AML-193 (cell line): ENCODE measurements around the gene ESYT3.
"Not testable (repeated sequence)": the region's sequence is repeated elsewhere in the genome, so short reads cannot be mapped to it uniquely, and the experiment has no call there.

Experiments used
- DNase-seq, 2 experiments: peaks; one replicate each; lab custom pipeline; 2025; lab: John Stamatoyannopoulos, UW

ESYT3 gene

DNA sequence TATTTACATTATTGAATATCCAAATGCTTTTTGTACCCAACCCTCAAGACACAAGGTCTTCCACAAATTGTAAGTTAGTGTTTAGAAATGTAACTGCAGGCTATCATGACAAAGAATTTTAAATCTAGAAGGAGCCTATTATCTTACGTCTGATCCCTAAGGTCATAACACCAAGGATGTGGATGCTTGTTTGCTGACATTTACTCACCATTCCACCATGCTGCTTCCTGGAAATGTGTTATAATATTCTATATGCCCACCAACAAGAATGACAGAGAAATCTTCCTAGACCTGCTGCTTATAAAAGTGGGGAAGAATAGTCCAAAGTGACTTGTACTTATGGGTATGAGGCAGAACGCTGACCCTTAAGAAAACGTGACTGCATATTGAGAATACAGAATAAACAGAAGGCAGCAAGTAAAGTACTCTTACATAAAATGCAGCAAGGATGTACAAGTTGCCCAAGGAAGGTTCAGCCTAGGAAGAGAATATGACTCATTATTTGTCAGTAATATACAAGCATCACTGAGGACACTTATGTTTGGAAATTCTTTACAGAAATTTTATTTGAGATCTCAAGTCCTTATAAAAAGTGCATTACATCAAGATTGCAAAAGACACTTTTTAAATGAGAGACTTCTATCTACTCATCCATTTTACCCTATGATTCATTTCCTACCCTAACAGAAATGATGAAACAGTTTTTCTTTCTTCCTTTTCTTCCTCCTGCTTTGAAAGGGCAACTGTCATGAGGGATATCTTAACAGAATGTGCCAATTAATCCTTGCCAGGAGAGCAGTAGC is 59.6 kb downstream of the ESYT3 start:
- DNase-seq, result peak; percentile 93 to 96

DNA sequence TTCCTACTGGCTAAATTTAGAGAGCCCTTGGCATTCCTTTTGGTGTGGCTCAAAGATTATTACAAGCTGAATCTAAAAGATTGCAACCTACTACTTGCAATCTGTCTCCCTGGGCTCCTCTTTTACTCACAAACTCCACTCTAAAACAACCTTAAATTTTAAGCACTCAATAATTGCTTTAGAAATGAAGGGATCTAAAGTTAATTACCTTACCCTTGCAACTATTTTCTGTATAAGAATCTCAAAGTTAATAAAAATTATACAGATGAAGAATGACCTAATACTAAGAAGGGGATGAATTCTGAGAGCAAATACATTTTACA is 60.2 kb downstream of the ESYT3 start:
- no peak for DNase-seq

DNA sequence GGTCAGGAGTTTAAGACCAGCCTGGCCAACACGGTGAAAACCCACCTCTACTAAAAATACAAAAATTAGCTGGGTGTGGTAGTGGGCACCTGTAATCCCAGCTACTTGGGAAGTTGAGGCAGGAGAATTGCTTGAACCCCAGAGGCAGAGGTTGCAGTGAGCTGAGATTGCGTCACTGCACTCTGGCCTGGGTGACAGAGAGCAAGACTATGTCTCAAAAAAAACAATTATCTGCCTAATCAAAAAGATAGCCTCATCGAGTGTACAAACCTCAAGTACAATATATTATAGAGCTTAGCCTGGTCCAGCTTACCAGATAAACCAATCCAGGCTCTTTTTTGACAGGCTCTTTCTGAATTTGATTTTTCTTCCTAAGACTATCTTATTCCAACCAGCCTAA is 61.2 kb downstream of the ESYT3 start:
- DNase-seq, result not testable (repeated sequence)

DNA sequence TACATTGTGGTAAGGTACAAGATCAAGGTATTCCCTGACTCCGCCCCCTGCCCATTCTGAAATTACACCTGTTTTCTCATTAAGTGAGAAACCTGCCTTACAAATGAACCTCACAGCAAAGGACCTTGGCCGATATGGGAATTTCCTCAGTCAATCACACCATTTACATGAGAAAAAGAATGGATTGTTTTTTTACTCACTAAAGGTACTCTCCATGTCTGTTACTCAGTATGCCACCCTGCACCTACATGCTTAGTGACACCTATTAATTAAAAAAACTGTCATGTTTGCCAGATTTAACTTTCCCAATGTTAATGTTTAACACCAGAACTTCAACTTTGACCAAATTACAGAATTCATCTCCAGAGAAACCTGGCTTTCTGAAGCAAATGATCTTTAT is 62.0 kb downstream of the ESYT3 start:
- DNase-seq, result no peak

DNA sequence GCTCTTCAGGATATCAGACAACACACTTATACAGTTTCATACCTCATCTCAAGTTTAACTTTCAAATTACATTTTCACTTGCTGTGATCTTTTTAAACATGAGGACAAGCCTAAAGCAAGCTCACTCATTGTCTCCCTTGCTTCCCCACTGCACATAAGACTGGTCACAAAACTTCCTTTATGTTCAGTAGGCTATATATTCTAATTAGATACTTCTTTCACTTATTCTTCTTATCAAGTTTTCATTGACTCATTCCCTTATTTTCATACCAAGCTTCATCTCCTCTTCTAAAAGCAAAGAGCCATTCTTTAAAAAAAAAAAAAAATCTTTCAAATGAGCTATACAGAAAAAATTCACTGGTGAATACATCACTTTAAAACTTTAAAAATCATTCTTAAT is 62.6 kb downstream of the ESYT3 start:
- no peak for DNase-seq

DNA sequence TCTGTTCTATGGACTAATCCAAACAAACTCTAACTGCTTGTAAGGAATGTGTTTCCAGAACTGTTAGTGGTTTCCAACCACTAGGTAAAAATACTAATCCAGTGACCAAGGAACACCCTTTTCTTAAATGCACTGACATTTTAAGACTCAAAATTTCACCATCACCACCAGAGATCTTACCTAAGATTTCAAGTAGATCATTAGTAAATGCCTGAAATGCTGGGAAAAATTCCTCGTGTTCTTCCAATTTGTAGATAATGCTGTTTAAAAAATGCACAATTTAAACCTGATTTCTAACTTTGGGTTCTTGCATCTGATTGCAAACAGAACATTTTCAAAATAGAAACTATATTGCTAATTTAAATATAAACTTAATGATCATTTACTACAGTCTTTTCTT is 63.4 kb downstream of the ESYT3 start:
- no peak for DNase-seq

DNA sequence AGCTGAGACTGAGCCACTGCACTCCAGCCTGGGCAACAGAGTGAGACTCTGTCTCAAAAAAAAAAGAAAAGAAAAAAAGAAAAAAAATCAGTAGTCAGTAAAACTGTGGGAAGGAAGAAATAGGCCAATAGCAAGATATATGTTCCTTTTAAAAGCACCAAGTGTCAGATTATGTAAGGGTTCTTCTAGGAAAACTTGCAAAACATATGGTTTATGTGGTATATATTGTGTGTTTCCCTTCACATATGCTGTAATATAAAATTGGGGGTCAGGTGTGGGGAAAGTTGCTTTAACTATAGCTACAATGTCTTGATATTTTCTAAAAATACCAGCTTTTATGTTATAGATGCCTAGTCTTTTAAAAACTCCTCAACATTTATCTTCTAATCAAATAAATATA is 64.6 kb downstream of the ESYT3 start:
- peak; percentile 60 to 70 for DNase-seq

DNA sequence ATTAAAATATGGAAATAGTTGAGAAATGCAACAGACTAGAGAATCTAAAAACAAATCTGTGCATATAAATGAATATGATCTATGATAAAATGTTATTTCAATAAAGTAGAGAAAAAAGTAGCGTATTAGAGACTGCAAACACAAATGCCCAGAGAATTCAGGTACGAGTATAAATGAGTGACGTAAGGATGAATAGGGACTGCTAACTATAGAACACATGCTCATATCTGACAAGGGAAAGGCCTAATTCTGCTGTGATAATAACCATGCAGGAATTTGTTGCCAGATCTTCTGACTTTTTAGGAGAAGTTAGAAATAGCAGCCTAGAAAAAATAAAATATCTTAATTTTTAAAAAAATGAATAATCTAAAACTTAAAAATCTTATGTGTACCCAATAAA is 73.1 kb downstream of the ESYT3 start:
- no peak for DNase-seq

DNA sequence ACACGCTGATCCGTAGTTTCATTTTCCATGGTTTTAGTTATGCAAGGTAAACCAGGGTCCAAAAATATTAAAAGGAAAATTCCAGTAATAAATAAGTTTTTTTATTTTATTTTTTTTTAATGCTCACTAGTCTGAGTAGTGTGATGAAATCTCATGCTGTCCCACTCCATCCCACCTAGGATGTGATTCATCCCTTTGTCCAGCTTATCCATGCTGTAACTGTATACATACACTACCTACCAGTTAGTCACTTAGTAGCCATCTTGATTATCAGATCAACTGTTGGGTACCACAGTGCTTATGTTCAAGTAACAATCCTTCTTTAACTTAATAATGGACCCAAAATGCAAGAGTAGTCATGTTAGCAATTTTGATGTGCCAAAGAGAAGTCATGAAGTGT is 75.2 kb downstream of the ESYT3 start:
- no peak for DNase-seq

DNA sequence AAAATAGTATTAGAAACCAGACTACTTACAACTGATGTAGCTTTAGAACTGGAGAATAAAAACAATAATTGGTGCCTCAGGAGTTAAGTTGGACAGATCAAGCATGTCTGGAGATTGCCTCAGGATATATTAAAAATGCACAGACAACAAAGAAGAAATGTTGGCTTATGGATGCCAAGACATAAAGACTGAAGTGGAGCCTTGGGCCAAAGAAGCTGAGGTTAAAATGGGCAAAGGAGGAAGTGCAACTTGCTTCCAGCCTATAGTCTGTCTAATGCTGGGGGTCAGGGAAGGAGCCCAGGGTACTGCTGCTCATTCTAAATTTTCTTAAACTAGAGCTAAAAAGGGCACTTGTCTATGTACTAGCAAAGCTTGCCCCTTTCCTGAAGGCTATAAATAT is 77.5 kb downstream of the ESYT3 start:
- no peak for DNase-seq

DNA sequence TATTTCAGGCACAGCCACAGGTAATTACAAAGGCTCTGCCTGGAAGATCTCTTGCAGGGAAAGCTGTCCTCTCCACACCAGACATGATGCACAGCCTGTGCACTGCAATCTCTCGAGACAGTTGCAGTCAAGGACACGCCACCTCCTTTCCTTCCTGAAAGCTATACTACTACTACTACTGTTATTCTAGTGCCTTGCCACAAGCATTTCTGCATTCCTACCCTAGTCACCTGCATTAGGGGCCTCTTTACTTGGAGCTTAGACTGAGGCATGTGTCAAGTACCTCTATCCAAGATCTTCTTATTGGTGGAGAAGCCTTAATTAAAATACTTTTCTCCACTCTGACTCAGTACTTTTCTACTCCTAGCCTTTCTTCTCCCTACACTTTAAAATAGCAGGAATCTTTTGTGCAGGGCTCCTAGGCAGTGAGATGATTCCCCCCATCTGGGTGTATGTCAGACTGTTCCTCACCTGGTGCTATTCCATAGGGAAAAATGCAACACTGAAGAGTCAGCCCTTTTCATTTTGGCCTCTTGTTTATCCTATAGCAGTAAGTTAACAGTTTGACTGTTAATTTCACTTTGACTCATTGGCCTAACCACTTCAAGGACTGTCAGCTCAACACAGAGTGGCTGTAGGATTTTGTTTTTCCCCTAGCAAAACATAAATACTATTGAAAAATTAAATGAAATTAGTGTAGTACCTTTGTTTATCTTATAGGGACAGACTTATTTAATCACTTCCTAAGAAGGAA is 78.9 kb downstream of the ESYT3 start:
- DNase-seq, result no peak

DNA sequence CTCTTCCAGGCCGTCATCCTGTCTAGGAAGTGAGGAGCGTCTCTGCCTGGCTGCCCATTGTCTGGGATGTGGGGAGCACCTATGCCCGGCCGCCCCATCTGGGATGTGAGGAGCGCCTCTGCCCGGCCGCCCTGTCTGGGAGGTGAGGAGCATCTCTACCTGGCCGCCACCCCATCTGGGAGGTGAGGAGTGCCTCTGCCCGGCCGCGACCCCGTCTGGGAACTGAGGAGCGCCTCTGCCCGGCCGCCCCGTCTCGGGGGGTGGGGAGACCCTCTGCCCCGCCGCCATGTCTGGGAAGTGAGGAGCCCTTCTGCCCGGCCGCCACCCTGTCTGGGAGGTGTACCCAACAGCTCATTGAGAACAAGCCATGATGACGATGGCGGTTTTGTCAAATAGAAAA is 87.0 kb downstream of the ESYT3 start:
- not testable (repeated sequence) for DNase-seq
